ENCODE measurements around the gene CADM1. TPM values are rescaled to one million over a fixed set of nuclear protein-coding genes. Genes with fewer than 3 reads are reported as not detected.

Gene CADM1
- total and polyA plus RNA-seq, 2 experiments from 2014 or later = 16.5 to 18.0 TPM

DNA sequence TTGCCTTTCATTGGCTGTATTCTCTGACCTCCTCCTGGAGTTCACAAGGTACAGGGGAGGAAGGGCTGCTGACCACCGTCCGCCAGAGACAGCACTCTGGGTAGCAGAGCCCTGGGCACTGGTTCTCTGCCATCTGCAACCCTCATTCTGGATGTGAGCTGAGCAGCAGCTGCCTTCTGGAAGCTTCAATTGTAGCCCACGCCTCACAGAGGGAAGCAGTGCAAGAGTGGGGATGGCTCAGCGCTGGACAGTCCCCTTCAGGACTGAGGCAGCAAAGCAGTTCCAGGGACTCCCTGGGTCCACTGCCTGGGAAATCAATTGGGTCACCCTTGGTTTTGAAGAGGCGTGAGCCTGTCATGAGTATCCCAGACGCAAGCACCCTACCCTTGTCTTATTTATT, 346.2 kb downstream of the CADM1 start:
- Histone ChIP-seq H3K9me2 (ENCODE audit: insufficient read depth) (no peaks in the 10 kb centered on the region), H3K4me1 (ENCODE audit: insufficient read depth) (peaks cover 9% of the 10 kb centered on the region), H2AFZ (no peak overlapping the region), H3K27me3 (ENCODE audit: insufficient read depth) (no peaks in the 10 kb centered on the region), H3K4me3 (no peak overlapping the region), H3K4me2 (no peak overlapping the region), H3F3A (replicated peaks; ENCODE audit: low read depth) (no peaks in the 10 kb centered on the region), H3K27ac (ENCODE audit: low read depth) (no peak overlapping the region), H4K20me1 (replicated peaks; ENCODE audit: insufficient read depth) (no peaks in the 10 kb centered on the region), H3K36me3 (ENCODE audit: insufficient read depth) (no peaks in the 10 kb centered on the region), H3K79me2 (replicated peaks; ENCODE audit: insufficient read depth) (no peaks in the 10 kb centered on the region)
- peaks cover 3% of the 10 kb centered on the region; the same call in 2 of the 3 replicates for H3K9me3 Mint-ChIP-seq
- no peak overlapping the region for H3K4me3 Mint-ChIP-seq
- no peak overlapping the region for H3K27ac Mint-ChIP-seq
- ATAC-seq (no peak), DNase-seq (ENCODE audit: low spot score) (no peak)
- H3K27me3 Mint-ChIP-seq (ENCODE audit: insufficient read depth, low read depth, poor library complexity) = peaks cover 5% of the 10 kb centered on the region
- H3K36me3 Mint-ChIP-seq (ENCODE audit: low read depth) = no peaks in the 10 kb centered on the region
- TF ChIP-seq, protein P1, sequence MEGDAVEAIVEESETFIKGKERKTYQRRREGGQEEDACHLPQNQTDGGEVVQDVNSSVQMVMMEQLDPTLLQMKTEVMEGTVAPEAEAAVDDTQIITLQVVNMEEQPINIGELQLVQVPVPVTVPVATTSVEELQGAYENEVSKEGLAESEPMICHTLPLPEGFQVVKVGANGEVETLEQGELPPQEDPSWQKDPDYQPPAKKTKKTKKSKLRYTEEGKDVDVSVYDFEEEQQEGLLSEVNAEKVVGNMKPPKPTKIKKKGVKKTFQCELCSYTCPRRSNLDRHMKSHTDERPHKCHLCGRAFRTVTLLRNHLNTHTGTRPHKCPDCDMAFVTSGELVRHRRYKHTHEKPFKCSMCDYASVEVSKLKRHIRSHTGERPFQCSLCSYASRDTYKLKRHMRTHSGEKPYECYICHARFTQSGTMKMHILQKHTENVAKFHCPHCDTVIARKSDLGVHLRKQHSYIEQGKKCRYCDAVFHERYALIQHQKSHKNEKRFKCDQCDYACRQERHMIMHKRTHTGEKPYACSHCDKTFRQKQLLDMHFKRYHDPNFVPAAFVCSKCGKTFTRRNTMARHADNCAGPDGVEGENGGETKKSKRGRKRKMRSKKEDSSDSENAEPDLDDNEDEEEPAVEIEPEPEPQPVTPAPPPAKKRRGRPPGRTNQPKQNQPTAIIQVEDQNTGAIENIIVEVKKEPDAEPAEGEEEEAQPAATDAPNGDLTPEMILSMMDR (conservative IDR thresholded peaks at IDR 0.05; ENCODE audit: low read depth in 2 of 2) = no peak
- TF ChIP-seq EZH2 (IDR thresholded peaks at IDR 0.05; ENCODE audit: low read depth, unreplicated experiment) (no peak), POLR2AphosphoS5 (IDR thresholded peaks at IDR 0.05; ENCODE audit: low read depth) (no peak)
- H3K4me1 Mint-ChIP-seq = peaks cover 13% of the 10 kb centered on the region

DNA sequence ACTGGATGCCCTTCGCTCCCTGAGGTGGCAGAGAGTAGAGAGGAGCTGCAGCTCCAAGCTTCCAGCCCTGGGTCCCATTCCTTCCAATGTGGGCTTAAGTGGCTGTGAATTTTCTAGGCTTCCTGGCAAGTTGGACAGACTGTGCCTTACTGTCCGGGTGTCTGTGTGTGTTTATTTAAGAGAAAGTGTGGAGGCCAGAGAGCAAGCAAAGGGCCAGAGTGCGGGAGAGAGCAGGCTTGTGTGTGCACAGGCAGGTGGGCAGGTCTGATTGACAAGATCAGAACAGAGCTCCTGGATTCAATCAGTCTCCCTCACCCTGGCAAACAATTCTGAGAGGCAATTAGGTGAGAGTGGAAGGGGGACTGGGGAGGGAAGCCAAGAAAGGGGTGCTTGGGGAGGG, 347.0 kb downstream of the CADM1 start:
- no peak overlapping the region for H2AFZ ChIP-seq
- Mint-ChIP-seq H3K4me1 (peaks cover 5% of the 10 kb centered on the region), H3K9me3 (peaks cover 3% of the 10 kb centered on the region; the same call in 2 of the 3 replicates), H3K27me3 (ENCODE audit: insufficient read depth, low read depth, poor library complexity) (peaks cover 1% of the 10 kb centered on the region), H3K27ac (no peak overlapping the region), H3K36me3 (ENCODE audit: low read depth) (no peaks in the 10 kb centered on the region), H3K4me3 (no peak overlapping the region)
- H4K20me1 ChIP-seq (replicated peaks; ENCODE audit: insufficient read depth) = no peaks in the 10 kb centered on the region
- no peak overlapping the region for H3K4me2 ChIP-seq
- peaks cover 8% of the 10 kb centered on the region for H3K4me1 ChIP-seq (ENCODE audit: insufficient read depth)
- H3F3A ChIP-seq (replicated peaks; ENCODE audit: low read depth) = no peaks in the 10 kb centered on the region
- H3K27ac ChIP-seq (ENCODE audit: low read depth) = no peak overlapping the region
- no peak overlapping the region for H3K4me3 ChIP-seq
- no peaks in the 10 kb centered on the region for H3K27me3 ChIP-seq (ENCODE audit: insufficient read depth)
- DNase-seq (ENCODE audit: low spot score) (no peak), ATAC-seq (no peak)
- no peaks in the 10 kb centered on the region for H3K9me2 ChIP-seq (ENCODE audit: insufficient read depth)
- no peaks in the 10 kb centered on the region for H3K36me3 ChIP-seq (ENCODE audit: insufficient read depth)
- H3K79me2 ChIP-seq (replicated peaks; ENCODE audit: insufficient read depth) = no peaks in the 10 kb centered on the region
- no peak for TF ChIP-seq EZH2 (IDR thresholded peaks at IDR 0.05; ENCODE audit: low read depth, unreplicated experiment)
- TF ChIP-seq, protein P2, sequence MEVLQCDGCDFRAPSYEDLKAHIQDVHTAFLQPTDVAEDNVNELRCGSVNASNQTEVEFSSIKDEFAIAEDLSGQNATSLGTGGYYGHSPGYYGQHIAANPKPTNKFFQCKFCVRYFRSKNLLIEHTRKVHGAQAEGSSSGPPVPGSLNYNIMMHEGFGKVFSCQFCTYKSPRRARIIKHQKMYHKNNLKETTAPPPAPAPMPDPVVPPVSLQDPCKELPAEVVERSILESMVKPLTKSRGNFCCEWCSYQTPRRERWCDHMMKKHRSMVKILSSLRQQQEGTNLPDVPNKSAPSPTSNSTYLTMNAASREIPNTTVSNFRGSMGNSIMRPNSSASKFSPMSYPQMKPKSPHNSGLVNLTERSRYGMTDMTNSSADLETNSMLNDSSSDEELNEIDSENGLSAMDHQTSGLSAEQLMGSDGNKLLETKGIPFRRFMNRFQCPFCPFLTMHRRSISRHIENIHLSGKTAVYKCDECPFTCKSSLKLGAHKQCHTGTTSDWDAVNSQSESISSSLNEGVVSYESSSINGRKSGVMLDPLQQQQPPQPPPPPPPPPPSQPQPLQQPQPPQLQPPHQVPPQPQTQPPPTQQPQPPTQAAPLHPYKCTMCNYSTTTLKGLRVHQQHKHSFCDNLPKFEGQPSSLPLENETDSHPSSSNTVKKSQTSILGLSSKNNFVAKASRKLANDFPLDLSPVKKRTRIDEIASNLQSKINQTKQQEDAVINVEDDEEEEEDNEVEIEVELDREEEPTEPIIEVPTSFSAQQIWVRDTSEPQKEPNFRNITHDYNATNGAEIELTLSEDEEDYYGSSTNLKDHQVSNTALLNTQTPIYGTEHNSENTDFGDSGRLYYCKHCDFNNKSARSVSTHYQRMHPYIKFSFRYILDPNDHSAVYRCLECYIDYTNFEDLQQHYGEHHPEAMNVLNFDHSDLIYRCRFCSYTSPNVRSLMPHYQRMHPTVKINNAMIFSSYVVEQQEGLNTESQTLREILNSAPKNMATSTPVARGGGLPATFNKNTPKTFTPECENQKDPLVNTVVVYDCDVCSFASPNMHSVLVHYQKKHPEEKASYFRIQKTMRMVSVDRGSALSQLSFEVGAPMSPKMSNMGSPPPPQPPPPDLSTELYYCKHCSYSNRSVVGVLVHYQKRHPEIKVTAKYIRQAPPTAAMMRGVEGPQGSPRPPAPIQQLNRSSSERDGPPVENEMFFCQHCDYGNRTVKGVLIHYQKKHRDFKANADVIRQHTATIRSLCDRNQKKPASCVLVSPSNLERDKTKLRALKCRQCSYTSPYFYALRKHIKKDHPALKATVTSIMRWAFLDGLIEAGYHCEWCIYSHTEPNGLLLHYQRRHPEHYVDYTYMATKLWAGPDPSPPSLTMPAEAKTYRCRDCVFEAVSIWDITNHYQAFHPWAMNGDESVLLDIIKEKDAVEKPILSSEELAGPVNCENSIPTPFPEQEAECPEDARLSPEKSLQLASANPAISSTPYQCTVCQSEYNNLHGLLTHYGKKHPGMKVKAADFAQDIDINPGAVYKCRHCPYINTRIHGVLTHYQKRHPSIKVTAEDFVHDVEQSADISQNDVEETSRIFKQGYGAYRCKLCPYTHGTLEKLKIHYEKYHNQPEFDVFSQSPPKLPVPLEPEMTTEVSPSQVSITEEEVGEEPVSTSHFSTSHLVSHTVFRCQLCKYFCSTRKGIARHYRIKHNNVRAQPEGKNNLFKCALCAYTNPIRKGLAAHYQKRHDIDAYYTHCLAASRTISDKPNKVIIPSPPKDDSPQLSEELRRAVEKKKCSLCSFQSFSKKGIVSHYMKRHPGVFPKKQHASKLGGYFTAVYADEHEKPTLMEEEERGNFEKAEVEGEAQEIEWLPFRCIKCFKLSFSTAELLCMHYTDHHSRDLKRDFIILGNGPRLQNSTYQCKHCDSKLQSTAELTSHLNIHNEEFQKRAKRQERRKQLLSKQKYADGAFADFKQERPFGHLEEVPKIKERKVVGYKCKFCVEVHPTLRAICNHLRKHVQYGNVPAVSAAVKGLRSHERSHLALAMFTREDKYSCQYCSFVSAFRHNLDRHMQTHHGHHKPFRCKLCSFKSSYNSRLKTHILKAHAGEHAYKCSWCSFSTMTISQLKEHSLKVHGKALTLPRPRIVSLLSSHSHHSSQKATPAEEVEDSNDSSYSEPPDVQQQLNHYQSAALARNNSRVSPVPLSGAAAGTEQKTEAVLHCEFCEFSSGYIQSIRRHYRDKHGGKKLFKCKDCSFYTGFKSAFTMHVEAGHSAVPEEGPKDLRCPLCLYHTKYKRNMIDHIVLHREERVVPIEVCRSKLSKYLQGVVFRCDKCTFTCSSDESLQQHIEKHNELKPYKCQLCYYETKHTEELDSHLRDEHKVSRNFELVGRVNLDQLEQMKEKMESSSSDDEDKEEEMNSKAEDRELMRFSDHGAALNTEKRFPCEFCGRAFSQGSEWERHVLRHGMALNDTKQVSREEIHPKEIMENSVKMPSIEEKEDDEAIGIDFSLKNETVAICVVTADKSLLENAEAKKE (CRISPR knock-in tag; IDR thresholded peaks at IDR 0.05) = no peak
- no peak for TF ChIP-seq CREB1 (CRISPR knock-in tag; IDR thresholded peaks at IDR 0.05; ENCODE audit: low read depth)
- TF ChIP-seq, protein P1 (conservative IDR thresholded peaks at IDR 0.05; ENCODE audit: low read depth in 2 of 2) = no peak
- TF ChIP-seq STAT1 (IDR thresholded peaks at IDR 0.05; ENCODE audit: unreplicated experiment) = no peak
- TF ChIP-seq JUNB (IDR thresholded peaks at IDR 0.05; ENCODE audit: unreplicated experiment) = no peak
- TF ChIP-seq EZH2phosphoT487 (IDR thresholded peaks at IDR 0.05; ENCODE audit: unreplicated experiment) = no peak
- TF ChIP-seq, protein P3, sequence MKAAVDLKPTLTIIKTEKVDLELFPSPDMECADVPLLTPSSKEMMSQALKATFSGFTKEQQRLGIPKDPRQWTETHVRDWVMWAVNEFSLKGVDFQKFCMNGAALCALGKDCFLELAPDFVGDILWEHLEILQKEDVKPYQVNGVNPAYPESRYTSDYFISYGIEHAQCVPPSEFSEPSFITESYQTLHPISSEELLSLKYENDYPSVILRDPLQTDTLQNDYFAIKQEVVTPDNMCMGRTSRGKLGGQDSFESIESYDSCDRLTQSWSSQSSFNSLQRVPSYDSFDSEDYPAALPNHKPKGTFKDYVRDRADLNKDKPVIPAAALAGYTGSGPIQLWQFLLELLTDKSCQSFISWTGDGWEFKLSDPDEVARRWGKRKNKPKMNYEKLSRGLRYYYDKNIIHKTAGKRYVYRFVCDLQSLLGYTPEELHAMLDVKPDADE (IDR thresholded peaks at IDR 0.05) = no peak
